CD4-positive, alpha-beta T cell treated with Interleukin-6 for 4 hours (primary cell): ENCODE data around the gene CGB1.

Experiments used
- DNase-seq: peaks from one replicate; pipeline ENCODE4 v3.0.0-alpha.2; 2020; ENCODE audit warnings: mixed read lengths

CGB1 gene

GRCh38 chr19:48993175-48994034 is 43.3 kb downstream of the CGB1 start, which contains the start of the genes GYS1 and RUVBL2:
Gene GYS1, minus strand, starts transcription at chr19:48993309. Its CDS starts 197 bp downstream, at chr19:48993112.
Gene RUVBL2, plus strand, starts transcription at chr19:48993887. Its CDS starts 25 bp downstream, at chr19:48993912.
- peak; percentile 100 for DNase-seq

GRCh38 chr19:48992581-48993174 is 44.0 kb downstream of the CGB1 start:
- DNase-seq, result peak; percentile 33

GRCh38 chr19:48991873-48992580 is 44.7 kb downstream of the CGB1 start:
- no peak for DNase-seq

DNA sequence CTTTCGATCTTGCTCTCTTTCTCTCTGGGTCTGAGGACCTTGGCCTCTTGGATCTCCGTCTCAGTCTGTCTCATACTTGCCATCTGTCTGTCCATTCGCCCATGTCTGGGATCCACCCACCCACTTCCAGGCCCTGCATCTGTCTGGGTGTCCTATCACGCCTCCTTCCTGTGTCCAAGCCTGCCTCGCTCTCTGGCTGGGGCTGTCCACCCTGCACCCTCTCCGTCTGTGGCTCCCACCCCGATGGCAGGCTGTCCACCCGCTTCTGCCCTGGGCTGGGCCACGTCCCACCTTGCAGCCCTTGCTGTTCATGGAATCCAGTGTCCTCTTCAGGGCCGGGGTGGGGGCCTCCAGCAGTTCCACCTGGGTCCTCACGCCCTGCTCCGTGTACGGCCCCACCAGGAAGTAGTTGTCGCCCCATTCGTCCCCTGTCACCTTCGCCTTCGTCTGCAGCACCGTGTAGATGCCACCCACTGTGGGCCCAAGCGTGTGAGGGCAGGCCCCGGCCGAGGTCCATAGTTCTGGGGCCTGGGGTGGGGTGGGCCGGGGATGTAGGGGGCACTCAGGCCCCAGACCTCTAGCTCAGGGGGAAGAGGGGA is 45.6 kb downstream of the CGB1 start:
- DNase-seq, result no peak

DNA sequence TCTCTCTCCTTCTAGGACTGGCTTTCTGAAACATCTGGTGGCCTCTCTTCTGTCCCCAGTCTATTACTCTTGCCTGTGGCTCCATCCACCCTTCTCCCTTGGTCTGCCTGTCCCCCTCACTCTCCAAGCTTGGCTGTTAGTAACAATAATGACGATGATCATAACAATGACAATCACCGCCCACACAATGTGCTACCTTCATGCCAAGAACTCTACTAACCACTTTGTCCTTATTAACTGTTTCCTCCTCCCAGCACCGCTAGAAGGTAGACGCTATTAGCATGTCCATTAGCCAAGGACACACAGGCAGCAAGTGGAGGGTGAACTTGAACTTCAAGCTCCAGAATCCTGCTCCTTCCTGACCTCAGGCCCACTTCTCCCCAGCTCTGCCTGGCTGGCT is 46.3 kb downstream of the CGB1 start:
- DNase-seq, result no peak

DNA sequence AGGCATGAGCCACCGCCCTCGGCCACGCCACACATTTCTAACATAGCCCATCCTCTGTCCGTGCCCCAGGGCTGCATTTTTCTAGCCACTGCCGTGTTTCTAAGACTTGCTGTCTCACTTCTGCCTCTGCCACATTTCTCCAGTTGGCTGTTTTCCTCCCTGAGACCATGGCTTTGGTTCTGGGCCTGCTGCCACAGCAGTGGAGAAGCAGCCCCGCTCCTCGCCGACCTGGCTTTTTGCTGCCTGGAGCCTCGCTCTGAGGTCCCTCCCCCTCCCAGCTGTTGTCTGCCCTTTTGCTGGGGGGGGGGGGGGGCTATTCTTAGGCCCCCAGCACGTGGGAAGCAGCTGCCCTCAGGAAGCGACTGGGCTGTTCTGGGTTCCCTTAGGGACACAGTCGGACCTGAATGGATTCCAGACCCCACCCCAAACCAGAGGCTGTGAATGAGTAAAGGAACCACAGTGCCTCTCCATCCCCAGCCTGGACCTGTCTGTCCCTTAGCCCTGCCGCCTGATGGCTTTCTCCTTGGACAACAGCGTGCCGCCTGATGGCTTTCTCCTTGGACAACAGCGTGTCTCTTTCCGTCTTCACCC is 46.9 kb downstream of the CGB1 start:
- DNase-seq, result no peak

- DNase-seq, result no peak
Measured at GRCh38 chr19:48988860-48989259, 47.8 kb downstream of the CGB1 start.

DNA sequence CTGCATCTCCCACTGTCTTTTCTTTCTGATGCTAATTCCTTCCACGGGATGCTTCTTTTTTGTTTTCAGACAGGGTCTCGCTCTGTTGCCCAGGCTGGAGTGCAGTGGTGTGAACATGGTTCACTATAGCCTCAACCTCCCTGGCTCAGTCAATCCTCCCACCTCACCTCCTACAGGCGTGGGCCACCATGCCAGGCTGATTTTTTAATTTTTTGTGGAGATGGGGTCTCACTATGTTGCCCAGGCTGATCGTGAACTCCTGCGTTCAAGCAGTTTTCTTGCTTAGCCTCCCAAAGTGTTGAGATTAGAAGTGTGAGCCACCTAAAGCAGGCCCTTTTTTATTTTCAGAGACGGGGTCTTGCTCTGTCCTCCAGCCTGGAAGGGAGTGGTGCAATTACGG is 48.4 kb downstream of the CGB1 start:
- DNase-seq, result no peak

- DNase-seq, result no peak
Measured at GRCh38 chr19:48987323-48987722, 49.4 kb downstream of the CGB1 start.

DNA sequence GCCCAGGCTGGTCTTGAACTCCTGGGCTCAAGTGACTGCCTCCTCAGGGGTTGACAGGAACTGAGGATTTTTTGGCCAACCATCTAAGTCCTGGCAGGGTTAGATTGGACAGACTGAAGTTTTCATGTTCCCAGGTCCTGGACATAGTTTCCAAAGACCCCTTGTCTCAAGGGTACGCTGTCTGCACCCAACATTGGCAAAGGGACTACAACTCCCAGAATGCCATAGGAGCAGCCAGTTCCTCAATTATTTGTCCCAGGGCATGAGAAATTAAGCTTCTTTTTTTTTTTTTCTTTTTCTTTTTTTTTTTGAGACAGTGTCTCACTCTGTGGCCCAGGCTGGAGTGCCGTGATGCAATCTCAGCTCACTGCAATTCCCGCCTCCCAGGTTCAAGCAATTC is 50.5 kb downstream of the CGB1 start:
- no peak for DNase-seq

- no peak for DNase-seq
Measured at GRCh38 chr19:48985711-48986110, 51.0 kb downstream of the CGB1 start.
